ENCODE results near the gene CNNM4. TPM values are rescaled to one million over a fixed set of nuclear protein-coding genes. Genes with fewer than 3 reads are reported as not detected.

CNNM4 gene
- total and polyA plus RNA-seq, 4 donors: 0.82 to 2.3 (median 2.1) TPM

DNA sequence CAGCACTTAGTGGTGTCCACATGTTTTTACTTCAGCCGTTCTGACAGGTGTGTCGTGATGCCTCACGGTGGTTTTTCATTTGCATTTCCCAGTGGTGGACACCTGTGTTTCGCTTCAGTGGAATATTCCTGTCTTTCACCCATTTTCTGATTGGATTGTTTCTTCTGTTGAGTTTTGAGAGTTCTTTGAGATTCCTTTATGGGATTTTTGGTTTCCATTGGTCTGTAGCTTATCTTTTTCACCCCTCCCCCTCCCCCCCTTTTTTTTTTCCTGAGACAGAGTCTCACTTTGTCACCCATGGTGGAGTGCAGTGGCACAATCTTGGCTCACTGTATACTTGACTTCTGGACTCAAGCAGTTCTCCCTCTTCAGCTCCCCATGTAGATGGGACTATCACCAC, 75.1 kb downstream of the CNNM4 start:
- H3K36me3 ChIP-seq (ENCODE audit: control insufficient read depth in 4 of 4, insufficient read depth in 3 of 4, low read depth in 1 of 4, low read length in 3 of 4): peaks cover 0 to 17% (median 6%) of the 10 kb centered on the region in 4 donors
- H3K4me1 ChIP-seq (ENCODE audit: control insufficient read depth in 4 of 4, insufficient read depth in 4 of 4, low read length in 3 of 4): peaks cover 15 to 32% (median 29%) of the 10 kb centered on the region in 4 donors
- H3K9ac ChIP-seq (ENCODE audit: low read depth in 1 of 2, low read length in 2 of 2): no peak overlapping the region
- no peak overlapping the region for H3K4me3 ChIP-seq (ENCODE audit: low read depth in 1 of 3, low read length in 3 of 3)
- H3K9me3 ChIP-seq (ENCODE audit: control insufficient read depth in 4 of 4, low read length in 3 of 4): no peaks in the 10 kb centered on the region
- TF ChIP-seq, protein P1, sequence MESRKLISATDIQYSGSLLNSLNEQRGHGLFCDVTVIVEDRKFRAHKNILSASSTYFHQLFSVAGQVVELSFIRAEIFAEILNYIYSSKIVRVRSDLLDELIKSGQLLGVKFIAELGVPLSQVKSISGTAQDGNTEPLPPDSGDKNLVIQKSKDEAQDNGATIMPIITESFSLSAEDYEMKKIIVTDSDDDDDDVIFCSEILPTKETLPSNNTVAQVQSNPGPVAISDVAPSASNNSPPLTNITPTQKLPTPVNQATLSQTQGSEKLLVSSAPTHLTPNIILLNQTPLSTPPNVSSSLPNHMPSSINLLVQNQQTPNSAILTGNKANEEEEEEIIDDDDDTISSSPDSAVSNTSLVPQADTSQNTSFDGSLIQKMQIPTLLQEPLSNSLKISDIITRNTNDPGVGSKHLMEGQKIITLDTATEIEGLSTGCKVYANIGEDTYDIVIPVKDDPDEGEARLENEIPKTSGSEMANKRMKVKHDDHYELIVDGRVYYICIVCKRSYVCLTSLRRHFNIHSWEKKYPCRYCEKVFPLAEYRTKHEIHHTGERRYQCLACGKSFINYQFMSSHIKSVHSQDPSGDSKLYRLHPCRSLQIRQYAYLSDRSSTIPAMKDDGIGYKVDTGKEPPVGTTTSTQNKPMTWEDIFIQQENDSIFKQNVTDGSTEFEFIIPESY (IDR thresholded peaks at IDR 0.05): no peak
- no peak for TF ChIP-seq TAF1 (conservative IDR thresholded peaks at IDR 0.05)
- TF ChIP-seq RAD21 (IDR thresholded peaks at IDR 0.05): no peak
- no peak for TF ChIP-seq GABPA (IDR thresholded peaks at IDR 0.05 in 1 of 2, conservative IDR thresholded peaks at IDR 0.05 in 1 of 2)
- TF ChIP-seq, protein P2, sequence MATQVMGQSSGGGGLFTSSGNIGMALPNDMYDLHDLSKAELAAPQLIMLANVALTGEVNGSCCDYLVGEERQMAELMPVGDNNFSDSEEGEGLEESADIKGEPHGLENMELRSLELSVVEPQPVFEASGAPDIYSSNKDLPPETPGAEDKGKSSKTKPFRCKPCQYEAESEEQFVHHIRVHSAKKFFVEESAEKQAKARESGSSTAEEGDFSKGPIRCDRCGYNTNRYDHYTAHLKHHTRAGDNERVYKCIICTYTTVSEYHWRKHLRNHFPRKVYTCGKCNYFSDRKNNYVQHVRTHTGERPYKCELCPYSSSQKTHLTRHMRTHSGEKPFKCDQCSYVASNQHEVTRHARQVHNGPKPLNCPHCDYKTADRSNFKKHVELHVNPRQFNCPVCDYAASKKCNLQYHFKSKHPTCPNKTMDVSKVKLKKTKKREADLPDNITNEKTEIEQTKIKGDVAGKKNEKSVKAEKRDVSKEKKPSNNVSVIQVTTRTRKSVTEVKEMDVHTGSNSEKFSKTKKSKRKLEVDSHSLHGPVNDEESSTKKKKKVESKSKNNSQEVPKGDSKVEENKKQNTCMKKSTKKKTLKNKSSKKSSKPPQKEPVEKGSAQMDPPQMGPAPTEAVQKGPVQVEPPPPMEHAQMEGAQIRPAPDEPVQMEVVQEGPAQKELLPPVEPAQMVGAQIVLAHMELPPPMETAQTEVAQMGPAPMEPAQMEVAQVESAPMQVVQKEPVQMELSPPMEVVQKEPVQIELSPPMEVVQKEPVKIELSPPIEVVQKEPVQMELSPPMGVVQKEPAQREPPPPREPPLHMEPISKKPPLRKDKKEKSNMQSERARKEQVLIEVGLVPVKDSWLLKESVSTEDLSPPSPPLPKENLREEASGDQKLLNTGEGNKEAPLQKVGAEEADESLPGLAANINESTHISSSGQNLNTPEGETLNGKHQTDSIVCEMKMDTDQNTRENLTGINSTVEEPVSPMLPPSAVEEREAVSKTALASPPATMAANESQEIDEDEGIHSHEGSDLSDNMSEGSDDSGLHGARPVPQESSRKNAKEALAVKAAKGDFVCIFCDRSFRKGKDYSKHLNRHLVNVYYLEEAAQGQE (IDR thresholded peaks at IDR 0.05): no peak
- no peak for TF ChIP-seq HNF4G (IDR thresholded peaks at IDR 0.05)
- no peak for TF ChIP-seq FOXA1 (IDR thresholded peaks at IDR 0.05)
- TF ChIP-seq JUND (IDR thresholded peaks at IDR 0.05): no peak
- no peak for DNase-seq (ENCODE audit: low spot score)
- no peaks in the 10 kb centered on the region for H3K27me3 ChIP-seq (ENCODE audit: control insufficient read depth in 4 of 4, insufficient read depth in 4 of 4, low read length in 3 of 4)
- H3K27ac ChIP-seq (ENCODE audit: low read depth in 1 of 2, low read length in 2 of 2): no peak overlapping the region
- 97% methylated on average over 4 of the region's 4 CpGs for WGBS

DNA sequence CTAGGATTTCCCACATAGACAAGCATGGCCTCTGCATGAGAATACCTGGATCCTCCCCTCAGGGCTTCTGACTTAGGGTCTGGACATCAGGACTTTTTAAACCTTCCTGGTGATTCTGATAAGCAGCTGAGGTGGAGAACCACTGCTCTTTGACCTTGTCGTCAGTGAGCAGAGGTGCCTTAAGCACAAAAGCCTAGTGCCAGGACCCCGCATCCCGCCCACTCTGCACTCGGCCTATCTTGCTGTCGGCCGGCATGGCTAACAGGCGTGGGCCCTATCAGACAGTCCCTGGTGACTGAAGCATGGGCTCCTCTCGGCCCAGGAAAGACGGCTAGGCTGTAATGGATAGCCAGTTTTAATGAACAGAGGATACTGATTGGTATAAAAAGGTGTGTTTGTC, 76.9 kb downstream of the CNNM4 start:
- Histone ChIP-seq H3K9ac (ENCODE audit: low read depth in 1 of 2, low read length in 2 of 2) (no peak overlapping the region), H3K9me3 (ENCODE audit: control insufficient read depth in 4 of 4, low read length in 3 of 4) (no peaks in the 10 kb centered on the region), H3K27ac (ENCODE audit: low read depth in 1 of 2, low read length in 2 of 2) (no peak overlapping the region), H3K4me3 (ENCODE audit: low read depth in 1 of 3, low read length in 3 of 3) (no peak overlapping the region), H3K36me3 (ENCODE audit: control insufficient read depth in 4 of 4, insufficient read depth in 3 of 4, low read depth in 1 of 4, low read length in 3 of 4) (peaks cover 0 to 17% (median 6%) of the 10 kb centered on the region in 4 donors), H3K27me3 (ENCODE audit: control insufficient read depth in 4 of 4, insufficient read depth in 4 of 4, low read length in 3 of 4) (no peaks in the 10 kb centered on the region), H3K4me1 (ENCODE audit: control insufficient read depth in 4 of 4, insufficient read depth in 4 of 4, low read length in 3 of 4) (peaks cover 3 to 17% (median 12%) of the 10 kb centered on the region in 4 donors)
- TF ChIP-seq TAF1 (conservative IDR thresholded peaks at IDR 0.05) (no peak), FOXA1 (IDR thresholded peaks at IDR 0.05) (no peak), RXRA (IDR thresholded peaks at IDR 0.05) (no peak), YY1 (IDR thresholded peaks at IDR 0.05) (no peak)
- TF ChIP-seq, protein P3, sequence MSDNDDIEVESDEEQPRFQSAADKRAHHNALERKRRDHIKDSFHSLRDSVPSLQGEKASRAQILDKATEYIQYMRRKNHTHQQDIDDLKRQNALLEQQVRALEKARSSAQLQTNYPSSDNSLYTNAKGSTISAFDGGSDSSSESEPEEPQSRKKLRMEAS (IDR thresholded peaks at IDR 0.05): no peak
- no peak for DNase-seq (ENCODE audit: low spot score)
- WGBS: 95% methylated on average over 9 of the region's 9 CpGs
